K562 (cell line): ENCODE measurements around the gene TMEM217. TPM values are rescaled to one million over a fixed set of nuclear protein-coding genes. Genes with fewer than 3 reads are reported as not detected.

Source experiments
- ATAC-seq: fragments of 200-7000 bp; cut with Tn5 transposase; 3 replicates; pipeline ENCODE4 v1.9.1; 2020; ENCODE audit warnings: moderate library complexity
- BruUV-seq: library from RNA; stranded (reverse); fragments of 400-500 nt; replicated peaks from 2 replicates; lab custom pipeline; 2021; lab: Mats Ljungman, UMichigan
- CTCF ChIA-PET: fragments of 300-600 bp; formaldehyde crosslinking; extraction: SDS; loops from one replicate; lab custom pipeline; 2021; ENCODE audit warnings: low intra/inter-chr PET ratio; lab: Yijun Ruan, JAX
- POLR2A ChIA-PET: fragments of 300-600, 350-650 bp; sonication (Branson Sonifier 250); formaldehyde crosslinking; extraction: SDS; loops from one replicate; lab custom pipeline; 2021; ENCODE audit warnings: antibody characterized with exemption, inconsistent platforms; lab: Yijun Ruan, JAX
- DNase-seq, 4 experiments: peaks; one replicate each; pipeline versions ENCODE4 v3.0.0 to v3.0.0-alpha.2; 2011 to 2018; ENCODE audit warnings: low spot score in 3 of 4, mixed read lengths in 3 of 4; ENCODE audit errors: extremely low read depth in 1 of 4
- FAIRE-seq: peaks from 2 replicates; lab custom pipeline; 2011; peaks lifted over from hg19 to GRCh38; lab: Jason Lieb, UNC
- H2AFZ ChIP-seq: 2 replicates; pipeline ENCODE4 v1.6.0; 2011; ENCODE audit warnings: low read depth, low read length, control low read depth, inconsistent platforms
- H3K27ac ChIP-seq: fragments of 200-600 bp; 3 replicates; pipeline ENCODE4 v1.8.0; 2011; ENCODE audit warnings: low read depth, mild to moderate bottlenecking, control low read depth, inconsistent platforms, low read length, moderate library complexity, mixed read lengths; ENCODE audit errors: extremely low read depth
- H3K27me3 ChIP-seq, 2 experiments: fragments of 300-600 bp in 1 of 2; 2 replicates in 1 of 2; 3 replicates in 1 of 2; pipeline versions ENCODE4 v1.6.0 to v1.8.0; 2011; ENCODE audit warnings: inconsistent platforms in 2 of 2, low read length in 2 of 2, mild to moderate bottlenecking in 1 of 2, mixed read lengths in 1 of 2, moderate library complexity in 1 of 2; ENCODE audit not compliant: control insufficient read depth in 2 of 2, insufficient read depth in 2 of 2
- H3K36me3 ChIP-seq: fragments of 300-600 bp; 3 replicates; pipeline ENCODE4 v1.8.0; 2011; ENCODE audit warnings: mild to moderate bottlenecking, low read length, inconsistent platforms; ENCODE audit not compliant: control insufficient read depth, insufficient read depth
- H3K4me1 ChIP-seq, 2 experiments: fragments of 200-600 bp in 1 of 2; replicated peaks in 1 of 2; 2 replicates in 1 of 2; 3 replicates in 1 of 2; pipeline versions ENCODE4 v1.5.1 to v1.8.0; 2011; ENCODE audit warnings: inconsistent platforms in 2 of 2, low read length in 2 of 2, mild to moderate bottlenecking in 1 of 2, mixed read lengths in 1 of 2, moderate library complexity in 1 of 2; ENCODE audit not compliant: control insufficient read depth in 2 of 2, insufficient read depth in 2 of 2
- H3K4me2 ChIP-seq: 2 replicates; pipeline ENCODE4 v1.6.1; 2011; ENCODE audit warnings: low read length, control low read depth, inconsistent platforms, mixed read lengths; ENCODE audit not compliant: insufficient read depth
- H3K4me3 ChIP-seq: fragments of 200-600 bp; sonication (generic), shearing (Covaris generic); 2 replicates; pipeline ENCODE4 v1.5.1; 2016; ENCODE audit warnings: control low read depth, inconsistent platforms
- H3K79me2 ChIP-seq: fragments of 200-600 bp; 3 replicates; pipeline ENCODE4 v1.8.0; 2011; ENCODE audit warnings: low read length, inconsistent platforms; ENCODE audit not compliant: control insufficient read depth, insufficient read depth
- H3K9ac ChIP-seq, 2 experiments: 2 replicates each; pipeline versions ENCODE4 v1.6.0 to v1.6.1; 2011; ENCODE audit warnings: low read depth in 2 of 2, low read length in 2 of 2, control low read depth in 1 of 2, inconsistent platforms in 1 of 2, mild to moderate bottlenecking in 1 of 2, mixed read lengths in 1 of 2; ENCODE audit not compliant: insufficient read depth in 1 of 2
- H3K9me1 ChIP-seq: one replicate; pipeline ENCODE4 v1.6.0; 2011; ENCODE audit warnings: inconsistent platforms, mild to moderate bottlenecking, low read length, moderate library complexity; ENCODE audit not compliant: control insufficient read depth, insufficient read depth
- H3K9me3 ChIP-seq: replicated peaks from 2 replicates; pipeline ENCODE4 v1.5.1; 2011; ENCODE audit warnings: low read depth, low read length, inconsistent platforms; ENCODE audit not compliant: control insufficient read depth, insufficient read depth
- H4K20me1 ChIP-seq: replicated peaks from 2 replicates; pipeline ENCODE4 v1.6.1; 2011; ENCODE audit warnings: low read length, inconsistent platforms, mixed read lengths; ENCODE audit not compliant: control insufficient read depth, insufficient read depth
- ARHGAP35 ChIP-seq: fragments of 450-650 bp; IDR thresholded peaks from 2 replicates; pipeline ENCODE4 v1.6.1; 2018; ENCODE audit not compliant: partially characterized antibody
- CBFA2T3 ChIP-seq: fragments of 450-650 bp; IDR thresholded peaks from 2 replicates; pipeline ENCODE4 v1.6.1; 2017
- CC2D1A ChIP-seq: fragments of 450-650 bp; IDR thresholded peaks from 2 replicates; pipeline ENCODE4 v1.6.1; 2017; ENCODE audit warnings: mild to moderate bottlenecking
- ELF1 ChIP-seq: fragments of 200-800 bp; sonication (Bioruptor generic); IDR thresholded peaks from 2 replicates; pipeline ENCODE4 v1.6.1; 2016; ENCODE audit warnings: missing genetic modification characterization, missing compliant biosample characterization
- HES1 ChIP-seq: fragments of 450-650 bp; IDR thresholded peaks from 2 replicates; pipeline ENCODE4 v1.6.1; 2016; ENCODE audit warnings: low read depth, mild to moderate bottlenecking, moderate library complexity
- IFI16 ChIP-seq: fragments of 250-450 bp; sonication (Bioruptor Pico); IDR thresholded peaks from 2 replicates; pipeline ENCODE4 v2.1.2; 2022; ENCODE audit warnings: mild to moderate bottlenecking, inconsistent platforms
- KLF13 ChIP-seq: fragments of 450-650 bp; IDR thresholded peaks from 2 replicates; pipeline ENCODE4 v1.6.1; 2016; ENCODE audit warnings: missing genetic modification characterization, low read depth, mild to moderate bottlenecking, missing compliant biosample characterization, moderate library complexity, borderline replicate concordance
- MTA3 ChIP-seq: fragments of 450-650 bp; formaldehyde crosslinking; IDR thresholded peaks from 2 replicates; pipeline ENCODE4 v1.6.1; 2017; ENCODE audit warnings: mild to moderate bottlenecking, borderline replicate concordance
- MYBL2 ChIP-seq, 2 experiments: fragments of 450-650 bp in 1 of 2; sonication (generic) in 1 of 2; formaldehyde crosslinking in 1 of 2; IDR thresholded peaks; 2 replicates each; pipeline versions ENCODE4 v1.6.1 to v1.8.1; 2017 to 2022; ENCODE audit warnings: borderline replicate concordance in 1 of 2, inconsistent platforms in 1 of 2, low read depth in 1 of 2, mild to moderate bottlenecking in 1 of 2, missing genetic modification reagents in 1 of 2, moderate library complexity in 1 of 2
- SMARCB1 ChIP-seq: IDR thresholded peaks from 2 replicates; pipeline ENCODE4 v1.6.1; 2011; ENCODE audit warnings: improper control_type of control experiment, low read depth; ENCODE audit not compliant: insufficient read length
- SNIP1 ChIP-seq: fragments of 450-650 bp; IDR thresholded peaks from 2 replicates; pipeline ENCODE4 v1.7.1; 2017; ENCODE audit warnings: low read depth, mild to moderate bottlenecking
- SP1 ChIP-seq: sonication (generic); formaldehyde crosslinking; IDR thresholded peaks from 2 replicates; pipeline ENCODE4 v1.8.1; 2022; ENCODE audit warnings: mild to moderate bottlenecking, missing genetic modification reagents
- SPI1 ChIP-seq: IDR thresholded peaks from 2 replicates; pipeline ENCODE4 v1.6.1; 2011; ENCODE audit warnings: low read depth, low read length, control low read depth, borderline replicate concordance
- SRF ChIP-seq, 2 experiments: fragments of 250-450, 450-650 bp in 1 of 2; sonication (Bioruptor Pico) in 1 of 2; sonication (generic) in 1 of 2; formaldehyde crosslinking; IDR thresholded peaks; 2 replicates each; pipeline versions ENCODE4 v1.5.0 to v1.5.1; 2020 to 2022; ENCODE audit warnings: mild to moderate bottlenecking in 1 of 2, missing genetic modification reagents in 1 of 2
- TAF15 ChIP-seq: fragments of 200-400 bp; formaldehyde crosslinking; IDR thresholded peaks from 2 replicates; pipeline ENCODE4 v1.6.1; 2017; ENCODE audit warnings: mild to moderate bottlenecking, low read depth, low read length, moderate library complexity
- TCFL5 ChIP-seq: fragments of 250-450 bp; sonication (Bioruptor Pico); conservative IDR thresholded peaks from 2 replicates; pipeline ENCODE4 v1.6.1; 2021; ENCODE audit warnings: mild to moderate bottlenecking, moderate library complexity, matching md5 sums
- TRIM28 ChIP-seq: fragments of 450-650 bp; IDR thresholded peaks from 2 replicates; pipeline ENCODE4 v1.6.1; 2017
- ZBTB17 ChIP-seq: fragments of 450-650 bp; formaldehyde crosslinking; IDR thresholded peaks from 2 replicates; pipeline ENCODE4 v1.4.0; 2020; ENCODE audit warnings: mild to moderate bottlenecking
- ZBTB7A ChIP-seq: IDR thresholded peaks from 2 replicates; pipeline ENCODE4 v1.6.1; 2011; ENCODE audit warnings: low read depth, mild to moderate bottlenecking, low read length, moderate library complexity, borderline replicate concordance; ENCODE audit not compliant: control insufficient read depth
- ZNF121 ChIP-seq: sonication (generic); formaldehyde crosslinking; conservative IDR thresholded peaks from 2 replicates; pipeline ENCODE4 v1.8.0; 2022; ENCODE audit warnings: missing genetic modification reagents
- ZNF224 ChIP-seq: sonication (generic); formaldehyde crosslinking; IDR thresholded peaks from 2 replicates; pipeline ENCODE4 v1.8.0; 2022; ENCODE audit warnings: mild to moderate bottlenecking, missing genetic modification reagents
- WGBS: fragments of 100-300 bp; shearing (Covaris generic); methylation state at CpG from one replicate; pipeline ENCODE4 v1.1.6; 2016; ENCODE audit warnings: low coverage, mixed read lengths; ENCODE audit not compliant: insufficient coverage; ENCODE audit errors: missing lambda C conversion rate; 5-methylcytosine and 5-hydroxymethylcytosine counted together
- in situ Hi-C: fragments of 300-500 bp; cut with MboI; formaldehyde crosslinking; loops from 4 replicates; pipeline ENCODE4 v1.15.0; 2018; ENCODE audit warnings: inconsistent platforms, mixed read lengths
- intact Hi-C: fragments of 100-400 bp; cut with micrococcal nuclease; formaldehyde crosslinking; loops from 2 replicates; pipeline ENCODE4 v1.14.2; 2022
- polyA plus RNA-seq, 8 experiments: library from polyadenylated mRNA; depleted of rRNA in 4 of 8; stranded (reverse) in 5 of 8; unstranded in 3 of 8; fragments of >200 nt; fragmentation: Nextera tagmentation in 2 of 8; fragmentation: Illumina TruSeq in 1 of 8; extraction: Ambion mirVana in 2 of 8; extraction: Trizol in 1 of 8; gene quantifications; 2 replicates each; pipeline versions ENCODE4 v1.2.1 to v1.2.3, GENCODE V29; 2011 to 2014; ENCODE audit warnings: inconsistent platforms in 1 of 8, missing spikeins in 1 of 8
- total RNA-seq, 7 experiments: library from RNA; depleted of rRNA in 6 of 7; stranded (reverse); fragments of >200 nt in 6 of 7; fragmentation: Illumina TruSeq in 2 of 7; extraction: Trizol in 2 of 7; gene quantifications; 2 replicates each; pipeline versions ENCODE4 v1.2.1 to v1.2.3, GENCODE V29; 2011 to 2021; ENCODE audit warnings: low replicate concordance in 1 of 7

The TMEM217 gene
- total and polyA plus RNA-seq, 9 of the 15 experiments (the other 6 are each of a cell fraction or from before 2014, with no cell fraction given): 1.3 to 8.0 (median 1.9) TPM

- POLR2A ChIA-PET: interaction anchor here (0.6 to 9.3 kb wide), 22 partner anchors 8 to 180 kb away, joined by 3 to 128 read pairs (median 5); no protein-coding TSS in a partner anchor
- Histone ChIP-seq H3K27me3 (no peaks in the 10 kb centered on the region), H3K9me3 (no peaks in the 10 kb centered on the region; the same call in 1 of the 2 replicates), H3K4me1 (peaks cover 28 to 38% of the 10 kb centered on the region in 2 experiments), H2AFZ (no peak overlapping the region), H4K20me1 (peaks cover 19% of the 10 kb centered on the region; the same call in 1 of the 2 replicates), H3K9me1 (no peaks in the 10 kb centered on the region), H3K79me2 (peaks cover 72% of the 10 kb centered on the region), H3K4me3 (peak overlapping the region; percentile 97), H3K36me3 (peaks cover 66% of the 10 kb centered on the region), H3K4me2 (peak overlapping the region; percentile 87), H3K9ac (peak overlapping the region; percentile 87 to 93; a peak in 3 of 4 replicates), H3K27ac (peak overlapping the region; percentile 82)
- CTCF ChIA-PET: interaction anchor here (0.6 to 0.7 kb wide), 2 partner anchors 27 to 151 kb away, joined by 3 to 5 read pairs; no protein-coding TSS in a partner anchor
- DNase-seq (no peak), ATAC-seq (no peak), FAIRE-seq (no peak)
- intact Hi-C loops: loop anchor here (2.0 kb wide), 1 partner anchor 139 kb away; no protein-coding TSS in a partner anchor
- in situ Hi-C loops: loop anchor here (10.0 kb wide), 1 partner anchor 151 kb away; no protein-coding TSS in a partner anchor
- BruUV-seq: no TSS peak
- WGBS: 5% methylated on average over 18 of the region's 18 CpGs
- TF ChIP-seq MYBL2 (IDR thresholded peaks at IDR 0.05; ENCODE audit: low read depth): no peak
- no peak for TF ChIP-seq MYBL2 (CRISPR knock-in tag; IDR thresholded peaks at IDR 0.05; ENCODE audit: borderline replicate concordance)
- TF ChIP-seq IFI16: no peak
- TF ChIP-seq TRIM28: no peak
- peak; percentile 92 for TF ChIP-seq ZBTB17 (CRISPR knock-in tag)
- TF ChIP-seq ELF1: peak; percentile 41; the same call in 1 of the 2 replicates
- TF ChIP-seq SRF (CRISPR knock-in tag; IDR thresholded peaks at IDR 0.05): peak in 1 of 2 experiments; percentile 87; a peak in 3 of 4 replicates
- TF ChIP-seq ZNF224 (CRISPR knock-in tag): no peak
- no peak for TF ChIP-seq SPI1
- no peak for TF ChIP-seq ZBTB7A
- no peak for TF ChIP-seq SMARCB1
- no peak for TF ChIP-seq SNIP1
- TF ChIP-seq TCFL5: peak; percentile 78
- TF ChIP-seq TAF15: no peak
- no peak for TF ChIP-seq ZNF121
- TF ChIP-seq KLF13 (tag): peak; percentile 83
- TF ChIP-seq HES1: no peak; the same call in 1 of the 2 replicates
- no peak for TF ChIP-seq MTA3
- no peak for TF ChIP-seq SP1
- no peak for TF ChIP-seq ARHGAP35
- TF ChIP-seq CBFA2T3: peak; percentile 2; the same call in 1 of the 2 replicates
- TF ChIP-seq CC2D1A: no peak
These were observed 82.3 kb downstream of the TMEM217 start for GRCh38 chr6:37175332-37176267.
